IMR-90 (cell line): ENCODE measurements around the gene MPPED1. TPM values are rescaled to one million over a fixed set of nuclear protein-coding genes. Genes with fewer than 3 reads are reported as not detected.

Experiments used
- ATAC-seq: fragments of 200-7000 bp; cut with Tn5 transposase; 2 replicates; pipeline ENCODE4 v1.9.1; 2020; ENCODE audit warnings: low read depth, mild to moderate bottlenecking, moderate library complexity
- BruUV-seq: library from RNA; stranded (reverse); fragments of 400-500 nt; replicated peaks from 2 replicates; lab custom pipeline; 2021; lab: Mats Ljungman, UMichigan
- CTCF ChIA-PET: fragments of 300-600 bp; formaldehyde crosslinking; extraction: SDS; loops from one replicate; lab custom pipeline; 2021; ENCODE audit warnings: antibody characterized with exemption; lab: Yijun Ruan, JAX
- POLR2A ChIA-PET: fragments of 300-600 bp; sonication (Branson Sonifier 250); formaldehyde crosslinking; loops from one replicate; lab custom pipeline; 2022; ENCODE audit warnings: antibody characterized with exemption; ENCODE audit not compliant: unreplicated experiment; lab: Charles Lee
- DNase-seq: peaks from one replicate; pipeline ENCODE4 v3.0.0; 2013
- H2AFZ ChIP-seq: replicated peaks from 2 replicates; pipeline ENCODE3; 2013; ENCODE audit warnings: low read length, mild to moderate bottlenecking; ENCODE audit not compliant: poor library complexity
- H2AK5ac ChIP-seq: 2 replicates; pipeline ENCODE4 v1.6.1; 2013; ENCODE audit warnings: low read depth, low read length, inconsistent platforms
- H2AK9ac ChIP-seq: replicated peaks from 2 replicates; pipeline ENCODE3; 2013; ENCODE audit warnings: mild to moderate bottlenecking, low read depth, low read length, moderate library complexity; ENCODE audit not compliant: poor library complexity
- H2BK120ac ChIP-seq: 2 replicates; pipeline ENCODE4 v1.6.1; 2013; ENCODE audit warnings: low read depth, low read length, inconsistent platforms
- H2BK15ac ChIP-seq: 3 replicates; pipeline ENCODE4 v1.6.1; 2013; ENCODE audit warnings: low read depth, low read length, inconsistent platforms
- H2BK20ac ChIP-seq: 2 replicates; pipeline ENCODE4 v1.6.1; 2013; ENCODE audit warnings: low read depth, mild to moderate bottlenecking, inconsistent platforms, low read length, moderate library complexity
- H2BK5ac ChIP-seq: 2 replicates; pipeline ENCODE4 v1.6.1; 2013; ENCODE audit warnings: mild to moderate bottlenecking, low read depth, low read length, inconsistent platforms; ENCODE audit not compliant: poor library complexity, severe bottlenecking
- H3K14ac ChIP-seq: replicated peaks from 2 replicates; pipeline ENCODE4 v1.6.1; 2013; ENCODE audit warnings: low read depth, low read length, inconsistent platforms
- H3K18ac ChIP-seq: 2 replicates; pipeline ENCODE4 v1.6.1; 2013; ENCODE audit warnings: low read depth, low read length, control low read depth
- H3K23ac ChIP-seq: 2 replicates; pipeline ENCODE4 v1.6.1; 2013; ENCODE audit warnings: low read depth, low read length, inconsistent platforms
- H3K27ac ChIP-seq: 2 replicates; pipeline ENCODE4 v1.5.1; 2013; ENCODE audit warnings: mild to moderate bottlenecking, control low read depth, low read length; ENCODE audit not compliant: insufficient read depth
- H3K27me3 ChIP-seq: 2 replicates; pipeline ENCODE4 v1.6.1; 2013; ENCODE audit warnings: low read length; ENCODE audit not compliant: control insufficient read depth, insufficient read depth
- H3K36me3 ChIP-seq: 2 replicates; pipeline ENCODE4 v1.6.1; 2013; ENCODE audit warnings: low read length, mixed read lengths; ENCODE audit not compliant: control insufficient read depth, insufficient read depth
- H3K4ac ChIP-seq: 2 replicates; pipeline ENCODE4 v1.6.1; 2013; ENCODE audit warnings: low read depth, low read length, inconsistent platforms
- H3K4me1 ChIP-seq: 2 replicates; pipeline ENCODE4 v1.6.1; 2013; ENCODE audit warnings: low read length, mixed read lengths; ENCODE audit not compliant: control insufficient read depth, insufficient read depth
- H3K4me2 ChIP-seq: 2 replicates; pipeline ENCODE4 v1.6.1; 2013; ENCODE audit warnings: low read depth, mild to moderate bottlenecking, control low read depth, low read length, moderate library complexity
- H3K4me3 ChIP-seq: 2 replicates; pipeline ENCODE4 v1.5.1; 2013; ENCODE audit warnings: low read depth, mild to moderate bottlenecking, control low read depth, low read length, moderate library complexity; ENCODE audit not compliant: insufficient read depth
- H3K56ac ChIP-seq: 2 replicates; pipeline ENCODE4 v1.6.1; 2013; ENCODE audit warnings: low read length, inconsistent platforms; ENCODE audit not compliant: insufficient read depth; ENCODE audit errors: extremely low read depth
- H3K79me1 ChIP-seq, 2 experiments: 2 replicates each; pipeline ENCODE4 v1.6.1; 2013; ENCODE audit warnings: low read length in 2 of 2, inconsistent platforms in 1 of 2, low read depth in 1 of 2
- H3K9ac ChIP-seq: 2 replicates; pipeline ENCODE4 v1.6.1; 2013; ENCODE audit warnings: low read depth, low read length, control low read depth
- H3K9me1 ChIP-seq: 2 replicates; pipeline ENCODE4 v1.6.1; 2013; ENCODE audit warnings: low read length, inconsistent platforms; ENCODE audit not compliant: insufficient read depth
- H3K9me3 ChIP-seq: 2 replicates; pipeline ENCODE4 v1.6.1; 2013; ENCODE audit warnings: low read length; ENCODE audit not compliant: control insufficient read depth, insufficient read depth
- H4K20me1 ChIP-seq: 2 replicates; pipeline ENCODE4 v1.6.1; 2013; ENCODE audit warnings: low read length, inconsistent platforms; ENCODE audit not compliant: insufficient read depth
- H4K5ac ChIP-seq: 2 replicates; pipeline ENCODE4 v1.6.1; 2013; ENCODE audit warnings: mild to moderate bottlenecking, low read depth, low read length, control low read depth
- H4K8ac ChIP-seq, 2 experiments: 2 replicates each; pipeline ENCODE4 v1.6.1; 2013; ENCODE audit warnings: low read depth in 2 of 2, low read length in 2 of 2, control low read depth in 1 of 2, inconsistent platforms in 1 of 2
- H4K91ac ChIP-seq: 2 replicates; pipeline ENCODE4 v1.6.1; 2013; ENCODE audit warnings: low read depth, low read length, inconsistent platforms; ENCODE audit not compliant: insufficient read depth
- BHLHE40 ChIP-seq: fragments of 150-350 bp; IDR thresholded peaks from 2 replicates; pipeline ENCODE4 v1.6.1; 2016; ENCODE audit warnings: mild to moderate bottlenecking, low read depth, low read length
- CEBPB ChIP-seq: IDR thresholded peaks from 2 replicates; pipeline ENCODE4 v1.6.1; 2012; ENCODE audit warnings: low read depth, low read length, improper control_type of control experiment
- CHD1 ChIP-seq: IDR thresholded peaks from 2 replicates; pipeline ENCODE4 v1.6.1; 2012; ENCODE audit warnings: low read depth, low read length, improper control_type of control experiment
- ELK1 ChIP-seq: fragments of 150-350 bp; IDR thresholded peaks from 2 replicates; pipeline ENCODE4 v1.6.1; 2016; ENCODE audit warnings: low read depth, mild to moderate bottlenecking, low read length, moderate library complexity, borderline replicate concordance
- MAFK ChIP-seq: IDR thresholded peaks from 2 replicates; pipeline ENCODE4 v1.6.1; 2012; ENCODE audit warnings: low read depth, low read length, improper control_type of control experiment
- RAD21 ChIP-seq: IDR thresholded peaks from 2 replicates; pipeline ENCODE4 v1.6.1; 2012; ENCODE audit warnings: low read length, improper control_type of control experiment
- RFX5 ChIP-seq: IDR thresholded peaks from 2 replicates; pipeline ENCODE4 v1.8.0; 2012; ENCODE audit warnings: low read depth, mild to moderate bottlenecking, low read length, moderate library complexity
- SMC3 ChIP-seq: fragments of 150-350 bp; IDR thresholded peaks from 2 replicates; pipeline ENCODE4 v1.6.1; 2016; ENCODE audit warnings: low read depth, mild to moderate bottlenecking, antibody characterized with exemption, low read length, moderate library complexity
- USF2 ChIP-seq: fragments of 150-350 bp; IDR thresholded peaks from 2 replicates; pipeline ENCODE4 v1.6.1; 2017; ENCODE audit warnings: mild to moderate bottlenecking, antibody characterized with exemption, low read length, low read depth
- WGBS, 2 experiments: methylation state at CpG; one replicate each; pipeline versions ENCODE4 v1.1.5 to v1.1.7; 2013; ENCODE audit warnings: missing lambda C conversion rate in 2 of 2; ENCODE audit not compliant: insufficient read length in 1 of 2; ENCODE audit errors: extremely low coverage in 2 of 2; 5-methylcytosine and 5-hydroxymethylcytosine counted together
- dilution Hi-C: fragments of 300-500 bp; cut with HindIII; formaldehyde crosslinking; loops from one replicate; pipeline ENCODE4 v1.14.3; 2018; ENCODE audit warnings: low sequenced_read_pairs; ENCODE audit not compliant: unreplicated experiment
- in situ Hi-C: fragments of 300-500 bp; cut with MboI; formaldehyde crosslinking; loops from 3 replicates; pipeline ENCODE4 v1.14.3; 2019; ENCODE audit warnings: low sequenced_read_pairs, inconsistent platforms, mixed read lengths
- intact Hi-C: fragments of 100-400 bp; cut with micrococcal nuclease; formaldehyde crosslinking; loops from 2 replicates; pipeline ENCODE4 v1.10.0; 2022
- polyA plus RNA-seq, 3 experiments: library from polyadenylated mRNA; depleted of rRNA; stranded (reverse); fragments of >200 nt; gene quantifications; 2 replicates each; pipeline ENCODE4 v1.2.3, GENCODE V29; 2012; ENCODE audit warnings: low replicate concordance in 1 of 3
- total RNA-seq: library from RNA; depleted of rRNA; stranded (reverse); fragments of >200 nt; gene quantifications from 2 replicates; pipeline ENCODE4 v1.2.3, GENCODE V29; 2012

Gene MPPED1
- total and polyA plus RNA-seq, 2 of the 4 experiments (the other 2 are of a cell fraction), result not detected

GRCh38 chr22:43485502-43486089 lies 73.8 kb downstream of the MPPED1 start:
- Histone ChIP-seq H3K23ac (no peak overlapping the region), H3K27me3 (peaks cover 2% of the 10 kb centered on the region; the same call in 1 of the 2 replicates), H3K9ac (no peak overlapping the region), H2AK9ac (no peak overlapping the region), H3K27ac (no peak overlapping the region), H4K20me1 (no peaks in the 10 kb centered on the region), H3K4ac (no peak overlapping the region), H4K5ac (no peak overlapping the region), H3K36me3 (no peaks in the 10 kb centered on the region), H2BK15ac (no peak overlapping the region), H3K14ac (no peak overlapping the region), H4K91ac (no peak overlapping the region), H3K79me1 (no peaks in the 10 kb centered on the region), H4K8ac (no peak overlapping the region), H3K9me1 (no peaks in the 10 kb centered on the region), H2BK20ac (no peak overlapping the region), H3K4me3 (no peak overlapping the region), H2AFZ (no peak overlapping the region), H3K56ac (no peak overlapping the region), H3K9me3 (no peaks in the 10 kb centered on the region), H3K4me2 (no peak overlapping the region), H3K4me1 (no peaks in the 10 kb centered on the region), H2BK120ac (no peak overlapping the region), H2AK5ac (no peak overlapping the region), H2BK5ac (no peak overlapping the region), H3K18ac (no peak overlapping the region)
- 68% methylated on average over 10 of the region's 20 CpGs; no CpG with 5 or more reads in 1 of the 2 experiments for WGBS, 2 experiments
- intact Hi-C loops, result no loop called here
- in situ Hi-C loops, result no loop called here
- ATAC-seq, result no peak
- ChIA-PET CTCF (no interaction called here), POLR2A (no interaction called here)
- TF ChIP-seq ELK1 (no peak), CHD1 (no peak), SMC3 (no peak), RFX5 (no peak), CEBPB (no peak), MAFK (no peak), RAD21 (no peak), BHLHE40 (no peak), USF2 (no peak)
- DNase-seq, result no peak
- dilution Hi-C loops, result no loop called here
- BruUV-seq, result no TSS peak
